GM13977 (cell line): ENCODE results near the gene KRTAP20-2.

Experiments
- DNase-seq: peaks from one replicate; pipeline ENCODE4 v3.0.0; 2012; ENCODE audit warnings: low spot score
- in situ Hi-C: fragments of 300-500 bp; cut with MboI; formaldehyde crosslinking; loops from one replicate; pipeline ENCODE4 v1.12.0; 2022; ENCODE audit warnings: low sequenced_read_pairs, low pct_unique_long_range_greater_than_20kb, mixed read lengths, inconsistent platforms; ENCODE audit not compliant: unreplicated experiment
- TF ChIP-seq, protein P1 (sequence below): IDR thresholded peaks from 2 replicates; pipeline ENCODE4 v1.5.1; 2012; ENCODE audit warnings: mild to moderate bottlenecking, control low read depth; ENCODE audit not compliant: insufficient read depth; ENCODE audit errors: extremely low read depth, missing control alignments

The KRTAP20-2 gene

DNA sequence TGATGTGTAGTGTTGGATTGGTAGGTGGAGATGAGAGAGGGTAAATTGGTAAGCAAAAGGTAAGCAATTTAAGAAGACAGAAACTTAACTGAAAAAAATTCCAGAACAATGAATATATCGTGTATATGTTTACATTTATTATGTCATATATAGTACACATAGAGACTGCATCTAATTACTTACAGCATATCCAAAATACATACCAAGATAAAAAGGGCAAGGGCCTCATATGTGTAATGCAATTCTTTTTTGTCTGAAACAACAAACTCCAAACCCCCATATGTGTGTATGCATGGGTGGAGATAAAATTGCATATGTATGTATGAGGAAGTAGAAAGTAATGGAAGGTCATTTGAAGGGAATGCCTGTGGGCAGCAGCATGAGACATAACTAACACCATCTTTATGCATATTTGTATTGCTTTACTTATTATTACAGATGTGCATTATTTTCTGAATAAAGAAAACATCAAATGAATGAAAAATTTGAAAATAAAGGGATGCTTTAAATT lies 12.0 kb downstream of the KRTAP20-2 start:
- DNase-seq: no peak
- in situ Hi-C loops: no loop called here
- TF ChIP-seq, protein P1, sequence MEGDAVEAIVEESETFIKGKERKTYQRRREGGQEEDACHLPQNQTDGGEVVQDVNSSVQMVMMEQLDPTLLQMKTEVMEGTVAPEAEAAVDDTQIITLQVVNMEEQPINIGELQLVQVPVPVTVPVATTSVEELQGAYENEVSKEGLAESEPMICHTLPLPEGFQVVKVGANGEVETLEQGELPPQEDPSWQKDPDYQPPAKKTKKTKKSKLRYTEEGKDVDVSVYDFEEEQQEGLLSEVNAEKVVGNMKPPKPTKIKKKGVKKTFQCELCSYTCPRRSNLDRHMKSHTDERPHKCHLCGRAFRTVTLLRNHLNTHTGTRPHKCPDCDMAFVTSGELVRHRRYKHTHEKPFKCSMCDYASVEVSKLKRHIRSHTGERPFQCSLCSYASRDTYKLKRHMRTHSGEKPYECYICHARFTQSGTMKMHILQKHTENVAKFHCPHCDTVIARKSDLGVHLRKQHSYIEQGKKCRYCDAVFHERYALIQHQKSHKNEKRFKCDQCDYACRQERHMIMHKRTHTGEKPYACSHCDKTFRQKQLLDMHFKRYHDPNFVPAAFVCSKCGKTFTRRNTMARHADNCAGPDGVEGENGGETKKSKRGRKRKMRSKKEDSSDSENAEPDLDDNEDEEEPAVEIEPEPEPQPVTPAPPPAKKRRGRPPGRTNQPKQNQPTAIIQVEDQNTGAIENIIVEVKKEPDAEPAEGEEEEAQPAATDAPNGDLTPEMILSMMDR: no peak

DNA sequence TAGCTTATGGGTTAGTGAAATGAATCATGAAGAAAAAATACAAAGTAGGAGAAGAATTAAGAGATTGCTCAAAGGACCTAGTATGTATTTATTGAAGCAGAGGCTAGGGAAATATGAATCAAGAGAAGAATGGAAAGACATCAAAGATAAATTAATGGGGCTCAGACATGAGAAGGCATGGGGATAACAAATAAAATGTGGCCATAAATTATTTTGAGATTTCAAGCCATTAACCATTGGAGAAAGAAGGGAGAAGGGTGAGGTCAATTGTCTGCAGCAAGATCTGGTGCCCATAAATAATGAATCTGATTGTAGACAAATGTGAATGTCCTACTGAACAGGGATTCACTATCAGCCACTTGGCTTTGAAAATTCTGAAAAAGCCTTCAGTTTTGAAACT lies 17.9 kb downstream of the KRTAP20-2 start:
- in situ Hi-C loops: no loop called here
- no peak for DNase-seq
- TF ChIP-seq, protein P1: no peak

DNA sequence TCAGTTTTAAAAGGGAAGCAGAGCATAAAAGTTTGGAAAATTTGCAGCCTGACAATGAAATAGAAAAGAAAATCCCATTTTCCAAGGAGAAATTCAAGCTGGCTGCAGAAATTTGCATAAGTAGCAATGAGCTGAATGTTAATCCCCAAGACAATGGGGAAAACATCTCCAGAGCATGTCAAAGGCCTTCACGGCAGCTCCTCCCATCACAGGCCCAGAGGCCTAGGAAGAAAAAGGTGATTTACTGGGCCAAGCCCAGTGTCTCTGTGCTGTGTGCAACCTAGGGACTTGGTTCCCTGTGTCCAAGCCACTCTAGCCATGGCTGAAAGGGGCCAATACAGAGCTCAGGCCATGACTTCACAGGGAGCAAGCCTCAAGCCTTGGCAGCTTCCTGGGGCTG lies 33.8 kb downstream of the KRTAP20-2 start:
- no peak for DNase-seq
- in situ Hi-C loops: no loop called here
- TF ChIP-seq, protein P1: no peak

DNA sequence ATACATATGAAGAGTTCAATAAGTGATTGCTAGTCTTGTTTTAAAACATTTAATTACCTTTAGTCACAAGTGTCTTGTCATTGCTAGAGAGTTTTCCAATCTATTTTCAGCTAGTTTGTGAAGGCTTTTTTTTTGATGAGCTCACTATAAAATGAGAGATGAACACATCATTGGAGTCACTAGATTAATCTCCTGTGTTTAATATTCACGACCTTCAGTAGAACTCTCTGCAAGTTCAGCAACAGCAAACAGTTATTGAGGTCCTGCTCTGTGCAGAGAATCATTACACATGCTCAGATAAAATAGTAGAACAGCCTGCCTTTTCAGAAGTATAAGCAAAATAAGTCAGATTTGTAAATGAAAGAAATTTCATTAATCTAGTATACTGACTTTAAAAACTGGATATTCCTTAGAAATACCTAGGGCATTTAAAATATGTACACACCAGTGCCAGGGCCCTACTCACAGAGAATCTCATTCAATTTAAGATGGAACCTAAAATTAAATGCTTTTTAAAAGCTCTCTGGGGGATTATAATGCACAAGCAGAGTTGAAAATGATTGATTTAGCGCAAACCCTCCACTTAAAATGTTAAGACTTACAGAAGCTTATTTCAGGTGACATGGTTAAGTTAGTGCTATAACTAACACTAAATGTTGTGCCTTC lies 38.1 kb downstream of the KRTAP20-2 start:
- in situ Hi-C loops: no loop called here

DNA sequence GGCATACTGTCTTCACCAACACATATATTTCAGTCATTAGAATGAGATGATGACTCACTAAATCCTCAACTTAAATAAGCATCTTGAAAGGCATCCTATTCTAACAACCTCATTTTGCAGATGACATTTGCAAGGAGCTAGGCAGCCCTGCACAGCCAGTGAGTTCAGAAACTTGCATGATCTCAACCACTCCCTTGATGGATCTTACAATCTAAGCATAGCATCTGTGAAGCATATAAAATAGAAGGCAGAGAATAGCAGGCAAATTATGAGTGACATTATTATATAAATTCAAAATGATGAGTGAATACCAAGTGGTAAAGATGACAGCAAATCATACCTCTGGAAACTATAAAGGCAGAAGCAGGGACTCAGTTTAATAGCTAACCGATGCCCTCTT lies 39.3 kb downstream of the KRTAP20-2 start:
- in situ Hi-C loops: no loop called here
- DNase-seq: no peak
- TF ChIP-seq, protein P1: no peak

More for the DNA sequence above, 38.1 kb downstream of the KRTAP20-2 start:
- no peak for DNase-seq
- TF ChIP-seq, protein P1: no peak

DNA sequence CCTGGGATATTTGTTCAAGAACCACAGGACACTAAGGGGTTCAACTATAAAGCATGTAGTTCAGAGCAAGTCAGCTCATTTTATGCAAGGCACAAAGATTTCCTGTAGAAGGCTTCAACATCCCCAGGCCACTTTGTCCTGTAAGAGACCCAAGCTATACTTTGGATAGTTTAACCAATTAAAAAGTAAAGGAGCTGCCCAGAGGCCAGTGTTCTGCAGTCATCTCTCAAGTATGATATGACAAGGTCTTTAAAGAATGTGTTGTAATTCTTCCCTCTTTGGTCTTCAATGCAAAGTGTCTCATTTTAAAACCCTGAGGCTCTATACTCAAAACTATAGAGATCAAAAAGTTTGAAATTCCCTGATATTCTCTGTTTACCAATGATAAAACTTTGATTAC lies 41.7 kb downstream of the KRTAP20-2 start:
- no peak for DNase-seq
- TF ChIP-seq, protein P1: no peak
- in situ Hi-C loops: no loop called here
